B cell (primary cell): ENCODE results near the gene E2F6. TPM values are rescaled to one million over a fixed set of nuclear protein-coding genes. Genes with fewer than 3 reads are reported as not detected.

ENCODE experiments used
- ATAC-seq: fragments of 200-7000 bp; cut with Tn5 transposase; one replicate; pipeline ENCODE4 v1.10.0; 2021; ENCODE audit warnings: low read depth, mild to moderate bottlenecking, moderate number of reproducible peaks, moderate library complexity
- CTCF ChIA-PET: fragments of 350-600 bp; sonication (Branson Sonifier 250); formaldehyde crosslinking; loops from one replicate; lab custom pipeline; 2021; ENCODE audit warnings: antibody characterized with exemption, inconsistent platforms; lab: Charles Lee
- POLR2A ChIA-PET: fragments of 350-600 bp; sonication (Branson Sonifier 250); formaldehyde crosslinking; loops from one replicate; lab custom pipeline; 2021; ENCODE audit warnings: antibody characterized with exemption; lab: Charles Lee
- DNase-seq: peaks from one replicate; pipeline ENCODE4 v3.0.0; 2013
- H2AFZ ChIP-seq: 2 replicates; pipeline ENCODE4 v1.6.1; 2012; ENCODE audit warnings: mild to moderate bottlenecking, low read depth, low read length; ENCODE audit not compliant: insufficient read depth, poor library complexity, severe bottlenecking
- H3K27ac ChIP-seq, 2 donors: 1 replicate in 1 of 2; 2 replicates in 1 of 2; pipeline ENCODE4 v1.5.1; 2012 to 2013; ENCODE audit warnings: low read length in 2 of 2, mild to moderate bottlenecking in 2 of 2, moderate library complexity in 1 of 2
- H3K27me3 ChIP-seq, 4 experiments: fragments of 200-600 bp in 1 of 4; sonication (generic) in 1 of 4; replicated peaks in 1 of 4; 1 replicate in 2 of 4; 2 replicates in 2 of 4; pipeline versions ENCODE4 v1.6.1 to v1.7.0; 2013 to 2016; ENCODE audit warnings: low read length in 3 of 4, mild to moderate bottlenecking in 2 of 4, mixed read lengths in 1 of 4, moderate library complexity in 1 of 4; ENCODE audit not compliant: insufficient read depth in 4 of 4, control insufficient read depth in 3 of 4; ENCODE audit errors: control extremely low read depth in 1 of 4
- H3K36me3 ChIP-seq, 2 experiments: replicated peaks in 1 of 2; 1 replicate in 1 of 2; 2 replicates in 1 of 2; pipeline versions ENCODE4 v1.6.1 to v1.7.1; 2013; ENCODE audit warnings: low read length in 1 of 2; ENCODE audit not compliant: insufficient read depth in 2 of 2, control insufficient read depth in 1 of 2; ENCODE audit errors: control extremely low read depth in 1 of 2, extremely low read depth in 1 of 2
- H3K4me1 ChIP-seq, 2 donors: fragments of 200-600 bp in 1 of 2; sonication (generic) in 1 of 2; 1 replicate in 1 of 2; 2 replicates in 1 of 2; pipeline versions ENCODE4 v1.5.1 to v1.6.1; 2013 to 2017; ENCODE audit warnings: low read length in 2 of 2; ENCODE audit not compliant: control insufficient read depth in 2 of 2, insufficient read depth in 2 of 2
- H3K4me2 ChIP-seq: replicated peaks from 2 replicates; pipeline ENCODE3; 2012; ENCODE audit warnings: mild to moderate bottlenecking, low read depth, low read length; ENCODE audit not compliant: poor library complexity, severe bottlenecking
- H3K4me3 ChIP-seq, 5 experiments: fragments of 200-600 bp in 1 of 5; sonication (generic) in 1 of 5; 1 replicate in 3 of 5; 2 replicates in 2 of 5; pipeline versions ENCODE4 v1.5.1 to v1.7.0; 2011 to 2016; ENCODE audit warnings: low read length in 4 of 5, mild to moderate bottlenecking in 4 of 5, low read depth in 2 of 5, control low read depth in 1 of 5, moderate library complexity in 1 of 5; ENCODE audit not compliant: insufficient read depth in 1 of 5; ENCODE audit errors: control extremely low read depth in 1 of 5, extremely low read depth in 1 of 5
- H3K79me2 ChIP-seq: fragments of 200-600 bp; sonication (generic); one replicate; pipeline ENCODE4 v1.6.0; 2016; ENCODE audit warnings: low read length; ENCODE audit not compliant: control insufficient read depth, insufficient read depth
- H3K9ac ChIP-seq: fragments of 200-600 bp; sonication (generic); 2 replicates; pipeline ENCODE4 v1.6.1; 2017; ENCODE audit warnings: mild to moderate bottlenecking, low read length, moderate library complexity
- H3K9me3 ChIP-seq, 3 donors: one replicate each; pipeline versions ENCODE4 v1.6.1 to v1.7.1; 2013; ENCODE audit warnings: low read length in 2 of 3; ENCODE audit not compliant: control insufficient read depth in 2 of 3, insufficient read depth in 1 of 3; ENCODE audit errors: control extremely low read depth in 1 of 3
- H4K20me1 ChIP-seq: 2 replicates; pipeline ENCODE4 v1.6.0; 2012; ENCODE audit warnings: mild to moderate bottlenecking, low read length; ENCODE audit not compliant: insufficient read depth, control insufficient read depth, poor library complexity, severe bottlenecking
- H3K27ac Mint-ChIP-seq: one replicate; pipeline ENCODE4 v1.8.0; 2021; ENCODE audit warnings: mixed read lengths
- H3K27me3 Mint-ChIP-seq: one replicate; pipeline ENCODE4 v1.8.0; 2021; ENCODE audit warnings: mixed read lengths
- H3K4me1 Mint-ChIP-seq: one replicate; pipeline ENCODE4 v1.8.0; 2021; ENCODE audit warnings: mixed read lengths
- H3K4me3 Mint-ChIP-seq: one replicate; pipeline ENCODE4 v1.8.0; 2021; ENCODE audit warnings: mixed read lengths
- H3K9me3 Mint-ChIP-seq: one replicate; pipeline ENCODE4 v1.8.0; 2022; ENCODE audit warnings: mixed read lengths; ENCODE audit not compliant: insufficient read depth
- EZH2 ChIP-seq: IDR thresholded peaks from 2 replicates; pipeline ENCODE4 v1.6.1; 2012; ENCODE audit warnings: borderline replicate concordance, low read depth, mild to moderate bottlenecking, moderate library complexity, low read length; ENCODE audit not compliant: insufficient read depth, poor library complexity, severe bottlenecking
- WGBS: methylation state at CpG from one replicate; pipeline ENCODE4 v1.1.5; 2013; ENCODE audit warnings: missing lambda C conversion rate; ENCODE audit not compliant: insufficient coverage; 5-methylcytosine and 5-hydroxymethylcytosine counted together
- intact Hi-C: fragments of 100-400 bp; cut with micrococcal nuclease; formaldehyde crosslinking; loops from one replicate; pipeline ENCODE4 v1.10.0; 2022
- polyA plus RNA-seq: library from polyadenylated mRNA; depleted of rRNA; stranded (reverse); fragments of >200 nt; gene quantifications from 2 replicates; pipeline ENCODE4 v1.2.3, GENCODE V29; 2012
- total RNA-seq, 2 donors: library from RNA; stranded (reverse); fragments of 120-200 nt in 1 of 2; gene quantifications; 1 replicate in 1 of 2; 2 replicates in 1 of 2; pipeline versions ENCODE4 v1.2.3 to v1.2.4, GENCODE V29; 2013 to 2022
- TF ChIP-seq, protein P1 (sequence below): fragments of 200-600 bp; IDR thresholded peaks from one replicate; pipeline ENCODE4 v1.8.0; 2022; ENCODE audit warnings: antibody characterized with exemption, mild to moderate bottlenecking

The E2F6 gene
- total and polyA plus RNA-seq, 2 donors (not counting 1 experiment from before 2014, with no cell fraction given) = 2.0 to 10.0 TPM

DNA sequence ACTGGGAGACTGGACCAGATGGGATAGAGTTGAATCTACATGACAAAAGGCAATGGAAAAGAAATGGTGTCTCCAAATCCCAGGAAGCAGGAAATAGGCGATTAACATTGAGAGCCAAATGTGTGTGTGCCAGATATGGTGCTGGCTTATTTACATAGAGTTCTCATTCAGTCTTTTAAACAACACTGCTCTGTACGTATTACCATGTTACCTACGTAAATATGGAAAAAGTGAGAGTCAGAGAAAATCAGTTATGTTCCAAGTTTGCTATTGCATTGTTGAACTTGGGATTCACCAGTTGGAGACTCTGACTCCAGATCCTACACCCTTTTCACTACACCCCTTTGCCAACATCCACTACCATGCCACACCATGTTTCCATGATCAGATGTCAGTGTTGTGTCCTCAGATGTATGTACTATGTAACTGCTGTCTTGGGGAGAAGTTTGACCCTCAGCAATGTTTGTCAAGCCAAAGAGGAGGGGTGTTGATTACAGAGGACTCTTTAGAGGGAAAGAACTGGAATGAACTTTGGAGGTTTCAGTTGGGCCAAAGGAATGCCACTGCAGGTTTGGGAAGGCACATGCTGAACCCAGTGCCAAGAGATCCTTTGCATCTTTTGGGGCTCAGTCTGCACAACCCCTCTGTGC, 48.2 kb upstream of the E2F6 start:
- ChIA-PET CTCF (no interaction called here), POLR2A (no interaction called here)
- no peaks in the 10 kb centered on the region for H4K20me1 ChIP-seq
- ATAC-seq (no peak), DNase-seq (no peak)
- TF ChIP-seq EZH2 = no peak
- intact Hi-C loops = no loop called here
- H3K4me1 ChIP-seq = no peaks in the 10 kb centered on the region
- H3K4me3 ChIP-seq = no peak overlapping the region
- Mint-ChIP-seq H3K4me1 (no peaks in the 10 kb centered on the region), H3K9me3 (no peaks in the 10 kb centered on the region), H3K27me3 (peaks cover 15% of the 10 kb centered on the region), H3K27ac (no peak overlapping the region), H3K4me3 (no peak overlapping the region)
- no peaks in the 10 kb centered on the region for H3K36me3 ChIP-seq
- peaks cover 0 to 10% (median 3%) of the 10 kb centered on the region in 3 donors for H3K9me3 ChIP-seq
- H2AFZ ChIP-seq = no peak overlapping the region
- WGBS = no CpG with 5 or more reads among the region's 3 CpGs
- H3K9ac ChIP-seq = no peak overlapping the region
- H3K79me2 ChIP-seq = no peaks in the 10 kb centered on the region
- H3K27me3 ChIP-seq = no peaks in the 10 kb centered on the region
- no peak overlapping the region for H3K27ac ChIP-seq
- H3K4me2 ChIP-seq = no peak overlapping the region

DNA sequence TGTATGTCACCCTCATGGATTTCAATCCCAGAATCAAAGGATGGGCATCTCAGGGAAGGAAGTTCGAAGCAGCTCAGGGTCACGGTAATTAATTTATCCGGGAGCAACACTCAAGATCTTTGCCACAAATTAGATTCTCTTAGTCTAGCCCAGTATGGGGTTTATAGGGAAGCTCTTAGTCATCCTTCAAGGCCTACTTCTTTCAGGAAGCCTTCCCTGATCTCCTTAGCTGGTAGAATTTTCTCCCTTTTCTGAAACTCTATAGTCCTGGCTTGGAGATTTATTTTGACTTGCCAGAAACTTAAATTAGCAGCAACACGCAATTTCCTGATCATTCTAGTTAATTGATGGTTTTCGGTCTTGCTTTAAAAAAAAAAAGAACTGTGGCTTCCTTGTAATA, 47.4 kb upstream of the E2F6 start:
- POLR2A ChIA-PET = no interaction called here
- WGBS = no CpG with 5 or more reads among the region's 5 CpGs
- no peak overlapping the region for H3K9ac ChIP-seq
- H4K20me1 ChIP-seq = no peaks in the 10 kb centered on the region
- Mint-ChIP-seq H3K27ac (no peak overlapping the region), H3K9me3 (no peaks in the 10 kb centered on the region), H3K27me3 (peaks cover 17% of the 10 kb centered on the region), H3K4me3 (no peak overlapping the region), H3K4me1 (no peaks in the 10 kb centered on the region)
- H3K4me3 ChIP-seq = no peak overlapping the region
- H3K9me3 ChIP-seq = peaks cover 0 to under 1% (median 0%) of the 10 kb centered on the region in 3 donors
- H3K79me2 ChIP-seq = no peaks in the 10 kb centered on the region
- no peaks in the 10 kb centered on the region for H3K4me1 ChIP-seq
- no peak overlapping the region for H2AFZ ChIP-seq
- H3K4me2 ChIP-seq = no peak overlapping the region
- no peaks in the 10 kb centered on the region for H3K27me3 ChIP-seq
- CTCF ChIA-PET = no interaction called here
- no peaks in the 10 kb centered on the region for H3K36me3 ChIP-seq
- no peak overlapping the region for H3K27ac ChIP-seq
- intact Hi-C loops = no loop called here
- TF ChIP-seq, protein P1, sequence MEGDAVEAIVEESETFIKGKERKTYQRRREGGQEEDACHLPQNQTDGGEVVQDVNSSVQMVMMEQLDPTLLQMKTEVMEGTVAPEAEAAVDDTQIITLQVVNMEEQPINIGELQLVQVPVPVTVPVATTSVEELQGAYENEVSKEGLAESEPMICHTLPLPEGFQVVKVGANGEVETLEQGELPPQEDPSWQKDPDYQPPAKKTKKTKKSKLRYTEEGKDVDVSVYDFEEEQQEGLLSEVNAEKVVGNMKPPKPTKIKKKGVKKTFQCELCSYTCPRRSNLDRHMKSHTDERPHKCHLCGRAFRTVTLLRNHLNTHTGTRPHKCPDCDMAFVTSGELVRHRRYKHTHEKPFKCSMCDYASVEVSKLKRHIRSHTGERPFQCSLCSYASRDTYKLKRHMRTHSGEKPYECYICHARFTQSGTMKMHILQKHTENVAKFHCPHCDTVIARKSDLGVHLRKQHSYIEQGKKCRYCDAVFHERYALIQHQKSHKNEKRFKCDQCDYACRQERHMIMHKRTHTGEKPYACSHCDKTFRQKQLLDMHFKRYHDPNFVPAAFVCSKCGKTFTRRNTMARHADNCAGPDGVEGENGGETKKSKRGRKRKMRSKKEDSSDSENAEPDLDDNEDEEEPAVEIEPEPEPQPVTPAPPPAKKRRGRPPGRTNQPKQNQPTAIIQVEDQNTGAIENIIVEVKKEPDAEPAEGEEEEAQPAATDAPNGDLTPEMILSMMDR = no peak
- no peak for TF ChIP-seq EZH2
- ATAC-seq = no peak
- no peak for DNase-seq
